Skeletal muscle tissue (tissue), 4 donors: ENCODE results near the gene LAMC1. TPM values are rescaled to one million over a fixed set of nuclear protein-coding genes. Genes with fewer than 3 reads are reported as not detected.

Experiments
- H3K27ac ChIP-seq: one replicate; pipeline ENCODE4 v1.7.0; 2013; ENCODE audit warnings: mild to moderate bottlenecking, low read depth, low read length, inconsistent platforms
- H3K27me3 ChIP-seq, 3 donors: one replicate each; pipeline ENCODE4 v1.7.0; 2013; ENCODE audit warnings: low read length in 3 of 3; ENCODE audit not compliant: control insufficient read depth in 3 of 3, insufficient read depth in 3 of 3
- H3K36me3 ChIP-seq, 3 donors: one replicate each; pipeline ENCODE4 v1.7.0; 2013; ENCODE audit warnings: low read length in 3 of 3; ENCODE audit not compliant: control insufficient read depth in 3 of 3, insufficient read depth in 3 of 3
- H3K4me1 ChIP-seq, 3 donors: one replicate each; pipeline ENCODE4 v1.7.0; 2013; ENCODE audit warnings: low read length in 3 of 3, mild to moderate bottlenecking in 3 of 3; ENCODE audit not compliant: control insufficient read depth in 3 of 3, insufficient read depth in 3 of 3
- H3K4me3 ChIP-seq, 3 donors: one replicate each; pipeline ENCODE4 v1.7.0; 2013; ENCODE audit warnings: low read length in 3 of 3
- H3K9ac ChIP-seq, 3 donors: one replicate each; pipeline ENCODE4 v1.7.0; 2013; ENCODE audit warnings: low read length in 3 of 3, mild to moderate bottlenecking in 3 of 3, moderate library complexity in 2 of 3, low read depth in 1 of 3
- H3K9me3 ChIP-seq, 3 donors: one replicate each; pipeline ENCODE4 v1.7.0; 2013; ENCODE audit warnings: low read length in 3 of 3; ENCODE audit not compliant: control insufficient read depth in 3 of 3
- total RNA-seq: library from RNA; depleted of rRNA; stranded (reverse); fragments of >200 nt; gene quantifications from one replicate; pipeline ENCODE4 v1.2.3, GENCODE V29; 2014
- donor health status: Osteomylitis.

LAMC1 gene
- total RNA-seq, 1 donor from 2014 or later = 289 TPM

GRCh38 chr1:182996816-182997215, 26.4 kb upstream of the LAMC1 start:
- no peaks in the 10 kb centered on the region for H3K9me3 ChIP-seq

GRCh38 chr1:182998482-182998881, 24.7 kb upstream of the LAMC1 start:
- Histone ChIP-seq H3K27ac (no peak overlapping the region), H3K36me3 (no peaks in the 10 kb centered on the region), H3K9ac (no peak overlapping the region), H3K9me3 (no peaks in the 10 kb centered on the region), H3K4me3 (no peak overlapping the region), H3K27me3 (no peaks in the 10 kb centered on the region), H3K4me1 (no peaks in the 10 kb centered on the region)

More at GRCh38 chr1:182996816-182997215, 26.4 kb upstream of the LAMC1 start:
- Histone ChIP-seq H3K27me3 (no peaks in the 10 kb centered on the region), H3K27ac (no peak overlapping the region), H3K9ac (no peak overlapping the region), H3K4me3 (no peak overlapping the region), H3K4me1 (no peaks in the 10 kb centered on the region), H3K36me3 (no peaks in the 10 kb centered on the region)

GRCh38 chr1:183000167-183000962, 22.9 kb upstream of the LAMC1 start:
- Histone ChIP-seq H3K27ac (no peak overlapping the region), H3K9ac (no peak overlapping the region), H3K27me3 (no peaks in the 10 kb centered on the region), H3K4me1 (no peaks in the 10 kb centered on the region), H3K9me3 (no peaks in the 10 kb centered on the region), H3K36me3 (no peaks in the 10 kb centered on the region), H3K4me3 (no peak overlapping the region)

GRCh38 chr1:183002267-183002666, 21.0 kb upstream of the LAMC1 start:
- no peak overlapping the region for H3K4me3 ChIP-seq
- H3K9ac ChIP-seq = no peak overlapping the region
- H3K27me3 ChIP-seq = no peaks in the 10 kb centered on the region
- H3K4me1 ChIP-seq = no peaks in the 10 kb centered on the region
- H3K27ac ChIP-seq = no peak overlapping the region
- no peaks in the 10 kb centered on the region for H3K9me3 ChIP-seq
- no peaks in the 10 kb centered on the region for H3K36me3 ChIP-seq

DNA sequence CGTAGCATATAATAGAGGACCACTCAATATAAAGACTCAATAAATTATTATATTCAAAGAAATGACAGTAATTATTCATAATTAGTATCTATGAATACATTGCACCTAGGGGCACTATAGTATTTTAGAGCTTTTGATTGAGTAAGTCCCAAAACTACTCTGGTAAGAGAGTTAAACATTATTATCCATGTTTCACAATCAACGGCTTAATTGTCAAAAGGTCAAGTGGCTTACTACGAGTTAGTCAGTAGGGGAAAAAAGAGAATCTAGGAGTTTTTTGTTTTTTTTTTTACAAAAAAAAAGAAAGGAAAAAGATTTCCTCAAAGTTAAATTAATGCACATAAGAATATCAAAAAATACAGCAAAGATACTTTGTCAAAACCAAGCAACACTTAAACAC, 20.4 kb upstream of the LAMC1 start:
- H3K27me3 ChIP-seq = no peaks in the 10 kb centered on the region
- H3K27ac ChIP-seq = no peak overlapping the region
- no peaks in the 10 kb centered on the region for H3K9me3 ChIP-seq
- no peaks in the 10 kb centered on the region for H3K36me3 ChIP-seq
- H3K9ac ChIP-seq = no peak overlapping the region
- H3K4me3 ChIP-seq = no peak overlapping the region
- no peaks in the 10 kb centered on the region for H3K4me1 ChIP-seq

GRCh38 chr1:183003203-183003602, 20.0 kb upstream of the LAMC1 start:
- H3K36me3 ChIP-seq = no peaks in the 10 kb centered on the region
- H3K4me3 ChIP-seq = no peak overlapping the region
- H3K9ac ChIP-seq = no peak overlapping the region
- H3K27me3 ChIP-seq = no peaks in the 10 kb centered on the region
- no peaks in the 10 kb centered on the region for H3K9me3 ChIP-seq
- no peaks in the 10 kb centered on the region for H3K4me1 ChIP-seq
- H3K27ac ChIP-seq = no peak overlapping the region

DNA sequence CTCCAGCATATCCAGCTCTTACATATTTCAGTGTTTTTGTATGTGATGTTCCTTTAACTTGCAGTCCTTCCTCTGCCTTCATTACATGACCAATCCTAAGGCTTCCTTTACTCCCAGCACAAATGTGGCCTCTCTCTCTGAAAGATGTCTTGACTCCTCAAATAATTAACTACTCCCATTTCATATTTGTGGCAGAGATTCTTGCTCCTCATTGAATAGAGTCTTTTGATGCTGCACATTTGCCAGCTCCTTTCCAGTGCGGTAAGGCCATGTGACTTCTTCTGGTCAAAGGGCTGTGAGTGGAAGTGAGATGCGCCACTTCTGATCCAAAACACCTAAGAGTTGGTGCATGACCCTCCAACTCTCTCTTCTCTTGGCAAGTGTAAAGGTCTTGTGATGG, 19.1 kb upstream of the LAMC1 start:
- H3K9ac ChIP-seq = no peak overlapping the region
- H3K36me3 ChIP-seq = no peaks in the 10 kb centered on the region
- no peaks in the 10 kb centered on the region for H3K4me1 ChIP-seq
- no peak overlapping the region for H3K4me3 ChIP-seq
- H3K9me3 ChIP-seq = no peaks in the 10 kb centered on the region
- H3K27me3 ChIP-seq = no peaks in the 10 kb centered on the region
- H3K27ac ChIP-seq = no peak overlapping the region

DNA sequence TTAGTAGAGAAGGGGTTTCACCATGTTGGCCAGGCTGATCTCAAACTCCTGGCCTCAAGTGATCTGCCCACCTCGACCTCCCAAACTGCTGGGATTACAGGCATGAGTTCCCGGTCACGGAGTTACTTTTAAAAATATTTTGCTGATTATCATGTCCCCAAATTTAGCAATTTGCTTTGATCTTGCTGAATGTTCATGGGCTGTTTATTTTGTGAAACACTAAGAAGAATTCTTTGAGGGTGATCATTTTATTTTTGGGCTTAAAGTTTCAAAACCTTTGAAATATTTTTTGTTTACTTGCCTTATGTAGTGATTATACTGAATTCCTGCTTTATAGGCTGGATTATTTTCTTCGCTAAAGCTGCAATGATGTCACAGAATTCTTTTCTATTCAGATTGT, 11.4 kb upstream of the LAMC1 start:
- H3K27ac ChIP-seq = no peak overlapping the region
- H3K27me3 ChIP-seq = no peaks in the 10 kb centered on the region
- H3K4me1 ChIP-seq = no peaks in the 10 kb centered on the region
- H3K9me3 ChIP-seq = no peaks in the 10 kb centered on the region
- no peak overlapping the region for H3K4me3 ChIP-seq
- no peak overlapping the region for H3K9ac ChIP-seq
- no peaks in the 10 kb centered on the region for H3K36me3 ChIP-seq

DNA sequence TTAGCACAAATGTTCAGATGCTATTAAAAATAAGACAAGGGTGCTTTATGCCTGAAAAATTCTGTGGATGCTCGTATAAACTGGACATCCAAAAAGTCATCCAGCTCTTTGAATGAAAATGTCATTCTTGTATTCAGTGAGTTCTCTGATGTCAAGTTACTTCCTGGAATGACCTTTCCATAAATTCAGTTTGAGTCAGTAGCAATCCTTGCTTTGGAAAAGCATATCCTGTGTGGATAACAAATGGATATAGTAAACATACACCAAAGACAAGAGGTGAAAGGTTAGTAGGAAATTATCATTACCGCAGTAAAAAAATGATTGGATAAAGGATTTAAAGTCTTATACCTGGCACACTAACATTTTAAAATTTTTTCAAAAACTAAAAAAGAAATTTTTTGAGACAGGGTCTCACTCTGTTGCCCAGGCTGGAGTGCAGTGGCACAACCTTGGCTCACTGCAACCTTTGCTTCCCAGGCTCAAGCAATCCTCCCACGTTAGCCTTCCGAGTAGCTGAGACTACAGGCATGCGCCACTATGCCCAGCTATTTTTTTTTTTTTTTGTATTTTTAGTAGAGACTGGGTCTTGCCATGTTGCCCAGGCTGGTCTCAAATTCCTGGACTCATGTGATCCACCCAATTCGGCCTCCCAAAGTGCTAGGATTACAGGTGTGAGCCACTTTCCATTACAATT, 10.8 kb upstream of the LAMC1 start:
- H3K27ac ChIP-seq = no peak overlapping the region
- no peaks in the 10 kb centered on the region for H3K27me3 ChIP-seq
- no peak overlapping the region for H3K9ac ChIP-seq
- no peaks in the 10 kb centered on the region for H3K4me1 ChIP-seq
- no peaks in the 10 kb centered on the region for H3K9me3 ChIP-seq
- H3K36me3 ChIP-seq = no peaks in the 10 kb centered on the region
- no peak overlapping the region for H3K4me3 ChIP-seq

- Histone ChIP-seq H3K27me3 (no peaks in the 10 kb centered on the region), H3K4me1 (peaks cover 7 to 14% (median 10%) of the 10 kb centered on the region in 3 donors), H3K27ac (no peak overlapping the region), H3K9me3 (no peaks in the 10 kb centered on the region), H3K36me3 (no peaks in the 10 kb centered on the region), H3K9ac (no peak overlapping the region), H3K4me3 (no peak overlapping the region)
Measured at GRCh38 chr1:183019139-183019740, 4.0 kb upstream of the LAMC1 start.
